ENCODE data around the gene TCHHL1. TPM values are rescaled to one million over a fixed set of nuclear protein-coding genes. Genes with fewer than 3 reads are reported as not detected.

TCHHL1 gene
- total RNA-seq, 4 donors from 2014 or later, result 6.6 TPM; not detected in 3

DNA sequence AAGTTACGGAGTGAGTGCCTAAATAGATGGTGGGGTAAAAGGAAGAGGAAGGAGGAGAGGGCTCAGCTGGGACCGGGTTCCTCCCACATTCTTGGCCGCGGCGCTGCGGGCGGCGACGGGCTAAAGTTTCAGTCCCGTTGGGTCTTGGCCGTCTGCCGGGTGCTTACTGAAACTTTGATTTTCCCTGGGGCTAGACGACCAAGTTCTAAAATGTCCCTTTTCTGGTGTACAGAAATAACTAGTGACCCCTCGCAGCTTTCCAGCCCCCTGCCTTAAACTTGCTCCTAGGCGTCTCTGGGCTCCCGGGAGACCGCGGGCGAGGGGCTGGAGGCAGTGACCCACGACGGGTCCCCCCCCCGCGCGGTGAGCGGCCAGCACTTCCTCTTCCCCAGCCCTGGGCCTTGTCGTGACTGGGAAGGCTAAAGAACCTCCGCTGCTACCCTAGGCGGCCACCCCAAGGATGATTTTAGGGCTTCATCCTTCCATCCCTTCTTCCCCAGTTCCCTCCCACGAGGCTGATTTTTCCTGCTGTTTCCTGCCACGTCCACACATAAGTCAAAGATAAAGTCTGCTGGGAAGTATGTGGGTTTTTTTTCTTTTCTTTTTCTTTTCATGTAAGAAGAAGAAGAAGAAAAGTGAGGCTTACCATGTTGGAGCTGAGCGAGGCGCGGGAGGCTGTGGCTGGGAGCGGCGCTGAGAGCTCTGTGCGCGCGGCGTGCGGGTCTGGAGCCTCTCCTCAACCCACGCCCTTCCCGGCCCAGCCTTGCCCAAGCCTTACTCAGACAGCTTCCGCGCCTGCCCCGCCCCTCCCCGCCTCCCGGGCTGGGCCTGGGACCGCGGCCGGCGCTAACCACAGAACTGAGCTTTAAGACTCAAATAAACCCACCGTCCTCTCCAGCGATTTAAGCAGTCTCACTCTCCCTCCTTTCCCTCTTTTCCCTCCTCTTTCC is 52.3 kb downstream of the TCHHL1 start, which contains the start of gene S100A11:
Gene S100A11, minus strand, starts transcription at position 738 of the 950 bp plus-strand sequence. Its CDS starts 89 bp downstream, at position 649.
- intact Hi-C loops (cut with DNase I; ENCODE audit: low total_unique reads), result no loop called here
- peak; percentile 92 to 98 for DNase-seq (ENCODE audit: low spot score in 2 of 2)
- 1% methylated on average over 53 of the region's 53 CpGs for WGBS, 2 donors
- peak in 1 of 2 donors; percentile 66 for TF ChIP-seq POLR2A (IDR thresholded peaks at IDR 0.05)
- TF ChIP-seq, protein P1, sequence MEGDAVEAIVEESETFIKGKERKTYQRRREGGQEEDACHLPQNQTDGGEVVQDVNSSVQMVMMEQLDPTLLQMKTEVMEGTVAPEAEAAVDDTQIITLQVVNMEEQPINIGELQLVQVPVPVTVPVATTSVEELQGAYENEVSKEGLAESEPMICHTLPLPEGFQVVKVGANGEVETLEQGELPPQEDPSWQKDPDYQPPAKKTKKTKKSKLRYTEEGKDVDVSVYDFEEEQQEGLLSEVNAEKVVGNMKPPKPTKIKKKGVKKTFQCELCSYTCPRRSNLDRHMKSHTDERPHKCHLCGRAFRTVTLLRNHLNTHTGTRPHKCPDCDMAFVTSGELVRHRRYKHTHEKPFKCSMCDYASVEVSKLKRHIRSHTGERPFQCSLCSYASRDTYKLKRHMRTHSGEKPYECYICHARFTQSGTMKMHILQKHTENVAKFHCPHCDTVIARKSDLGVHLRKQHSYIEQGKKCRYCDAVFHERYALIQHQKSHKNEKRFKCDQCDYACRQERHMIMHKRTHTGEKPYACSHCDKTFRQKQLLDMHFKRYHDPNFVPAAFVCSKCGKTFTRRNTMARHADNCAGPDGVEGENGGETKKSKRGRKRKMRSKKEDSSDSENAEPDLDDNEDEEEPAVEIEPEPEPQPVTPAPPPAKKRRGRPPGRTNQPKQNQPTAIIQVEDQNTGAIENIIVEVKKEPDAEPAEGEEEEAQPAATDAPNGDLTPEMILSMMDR (IDR thresholded peaks at IDR 0.05), result no peak
- peak within 1 kb of the TSS; percentile 73 for H3K4me3 ChIP-seq (ENCODE audit: low read depth, poor library complexity, severe bottlenecking)

DNA sequence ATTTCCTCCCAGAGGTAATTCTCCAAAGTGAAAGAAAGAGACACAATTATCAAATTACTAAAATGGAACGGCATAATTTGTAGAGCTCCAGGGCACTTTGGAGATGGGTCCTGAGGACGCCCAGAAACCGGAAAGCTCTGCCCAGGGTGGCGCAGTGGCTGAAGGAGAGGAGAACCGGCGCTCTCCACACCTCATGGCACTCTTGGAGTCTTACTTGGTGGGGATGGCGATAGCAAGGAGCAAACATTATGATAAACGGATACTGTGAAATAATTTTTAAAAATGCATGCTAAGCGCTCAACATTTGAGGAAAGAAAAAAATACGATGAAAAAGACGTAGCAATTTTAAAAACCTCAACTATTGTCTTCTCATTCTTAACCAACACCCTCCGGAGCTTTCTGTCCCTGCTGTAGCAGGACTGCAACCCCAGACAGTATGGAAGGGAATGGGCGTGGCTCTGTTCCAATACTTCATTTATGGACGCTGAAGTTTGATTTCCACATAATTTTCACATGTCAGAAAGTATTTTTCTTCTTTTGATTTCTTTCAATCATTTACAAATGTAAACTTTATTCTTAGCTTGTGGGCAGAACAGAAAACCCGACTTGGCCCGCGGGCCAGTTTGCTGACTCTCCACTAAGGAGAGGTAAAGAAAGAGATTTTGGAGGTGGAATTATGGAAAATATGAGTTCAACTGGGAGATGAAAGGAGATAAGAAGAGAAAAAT is 53.2 kb downstream of the TCHHL1 start:
- DNase-seq (ENCODE audit: low spot score in 2 of 2), result no peak
- 2 to 4% methylated on average over 17 of the region's 17 CpGs for WGBS, 2 donors

DNA sequence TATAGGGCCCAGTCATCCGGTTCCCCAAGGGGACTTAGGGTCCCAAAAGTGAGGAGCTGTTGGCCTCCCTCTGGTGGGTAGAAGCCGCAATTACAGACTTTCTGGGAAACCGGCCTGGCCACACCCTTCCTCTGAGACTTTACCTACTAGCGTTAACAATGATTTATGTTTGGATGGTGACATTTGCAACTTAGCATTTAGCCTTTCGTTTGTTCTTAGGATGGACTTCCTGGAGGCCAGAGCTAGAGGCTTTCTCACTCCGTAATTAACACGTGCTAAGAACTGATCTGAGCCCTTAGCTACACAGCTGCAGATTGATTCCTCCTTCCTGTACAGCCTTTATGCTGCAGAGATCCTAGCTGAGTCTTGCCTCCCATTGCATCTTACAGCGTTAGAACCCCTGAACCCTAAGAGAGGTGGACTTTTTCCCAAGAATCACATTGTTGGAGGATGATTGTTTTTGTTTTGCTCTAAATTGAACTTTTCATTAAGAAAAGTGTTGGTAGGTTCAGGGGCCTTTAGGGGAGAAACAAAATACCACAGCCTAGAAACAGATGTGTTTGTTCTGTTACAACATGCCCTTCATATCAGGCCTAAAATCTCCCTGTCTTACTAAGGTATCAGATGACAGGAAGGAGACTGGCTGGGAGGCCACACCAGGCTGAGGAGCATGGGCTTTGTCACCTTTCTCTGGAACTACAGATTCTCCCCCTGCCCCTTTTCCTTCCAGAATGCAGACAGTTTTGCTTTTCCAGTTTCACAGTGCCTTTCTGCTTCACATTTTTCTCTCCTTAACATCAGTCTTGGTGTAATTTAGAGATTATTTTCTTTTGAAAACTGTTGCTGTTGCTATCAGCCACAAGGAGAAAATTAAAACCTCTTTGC is 54.0 kb downstream of the TCHHL1 start:
- WGBS, 2 donors, result 3 to 5% methylated on average over 8 of the region's 8 CpGs
- no peak for TF ChIP-seq POLR2A (IDR thresholded peaks at IDR 0.05)
- TF ChIP-seq, protein P1 (IDR thresholded peaks at IDR 0.05), result peak in 1 of 3 donors; percentile 41
- intact Hi-C loops (cut with DNase I; ENCODE audit: low total_unique reads), result no loop called here
- H3K4me3 ChIP-seq (ENCODE audit: low read depth, poor library complexity, severe bottlenecking), result peak overlapping the region; percentile 73
- DNase-seq (ENCODE audit: low spot score in 2 of 2), result peak; percentile 15 to 89

More for the DNA sequence above, 53.2 kb downstream of the TCHHL1 start:
- no peak for TF ChIP-seq POLR2A (IDR thresholded peaks at IDR 0.05)
- intact Hi-C loops (cut with DNase I; ENCODE audit: low total_unique reads), result no loop called here
- peak overlapping the region; percentile 73 for H3K4me3 ChIP-seq (ENCODE audit: low read depth, poor library complexity, severe bottlenecking)

- peak in 1 of 2 donors; percentile 14 for DNase-seq (ENCODE audit: low spot score in 2 of 2)
These were observed 54.6 kb downstream of the TCHHL1 start for GRCh38 chr1:152034324-152034653.

More at GRCh38 chr1:152034324-152034653, 54.6 kb downstream of the TCHHL1 start:
- TF ChIP-seq, protein P1 (IDR thresholded peaks at IDR 0.05), result no peak
- TF ChIP-seq POLR2A (IDR thresholded peaks at IDR 0.05), result no peak
- WGBS, 2 donors, result 29 to 30% methylated on average over 1 of the region's 1 CpG
- no peak overlapping the region for H3K4me3 ChIP-seq (ENCODE audit: low read depth, poor library complexity, severe bottlenecking)
- intact Hi-C loops (cut with DNase I; ENCODE audit: low total_unique reads), result no loop called here

Other genes with a start within 250 kb of the TCHHL1 start
- 1 to 10 TPM; 1.4 to 4.2 (median 2.3) TPM for gene C2CD4D, start 249.2 kb downstream of the TCHHL1 start, total RNA-seq
- gene THEM5, start 235.4 kb downstream of the TCHHL1 start, total RNA-seq, result 100 to 1,000 TPM in 1 of 4 donors, 10 to 100 TPM in 3; 74.4 to 115 (median 88.3) TPM
- gene THEM4, start 179.6 kb downstream of the TCHHL1 start, total RNA-seq, result 10 to 100 TPM in 1 of 4 donors, 1 to 10 TPM in 3; 5.1 to 15.3 (median 7.0) TPM
- 100 to 1,000 TPM in 2 of 4 donors, 10 to 100 TPM in 2; 74.8 to 153 (median 102) TPM for gene S100A10, start 95.2 kb downstream of the TCHHL1 start, total RNA-seq
- 100 to 1,000 TPM; 394 to 516 (median 448) TPM for gene S100A11, start 52.1 kb downstream of the TCHHL1 start, total RNA-seq
- 10 to 100 TPM in 1 of 4 donors, 1 to 10 TPM in 1, under 1 TPM in 2; 0.39 to 29.5 (median 1.2) TPM for gene TCHH, start 26.4 kb upstream of the TCHHL1 start, total RNA-seq
- gene RPTN, start 70.2 kb upstream of the TCHHL1 start, total RNA-seq, result 10 to 100 TPM; 17.3 to 30.4 (median 22.1) TPM
- under 1 TPM in 2 of 4 donors, not detected in 2; 0.03 to 0.04 TPM for gene HRNR, start 135.1 kb upstream of the TCHHL1 start, total RNA-seq
- 1,000 to 10,000 TPM; 4,019 to 5,303 (median 4,173) TPM for gene FLG, start 236.2 kb upstream of the TCHHL1 start, total RNA-seq

Measured in lower leg skin (tissue), 4 donors.